Activated T-cell treated with anti-CD3 and anti-CD28 coated beads for 4 hours (primary cell): ENCODE results near the gene SNX3.

ENCODE experiments used
- DNase-seq: peaks from one replicate; pipeline ENCODE4 v3.0.0-alpha.2; 2020

The SNX3 gene

DNA sequence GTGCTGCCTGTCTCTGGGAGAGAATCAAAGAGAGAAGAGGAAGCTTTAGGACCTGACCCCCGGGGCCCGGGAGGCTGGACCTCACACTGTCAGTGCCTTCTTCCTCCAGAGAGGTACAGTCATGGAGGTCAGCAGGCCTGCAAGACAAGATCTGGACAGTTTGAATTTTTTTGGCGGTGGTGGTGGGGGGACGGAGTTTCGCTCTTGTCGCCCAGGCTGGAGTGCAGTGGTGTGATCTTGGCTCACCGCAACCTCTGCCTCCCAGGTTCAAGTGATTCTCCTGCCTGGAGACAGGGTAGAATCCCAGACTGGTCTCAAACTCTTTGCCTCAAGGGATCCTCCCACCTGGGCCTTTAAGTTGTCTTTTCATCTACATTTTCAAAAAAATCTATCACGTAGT, 60.7 kb downstream of the SNX3 start:
- no peak for DNase-seq

DNA sequence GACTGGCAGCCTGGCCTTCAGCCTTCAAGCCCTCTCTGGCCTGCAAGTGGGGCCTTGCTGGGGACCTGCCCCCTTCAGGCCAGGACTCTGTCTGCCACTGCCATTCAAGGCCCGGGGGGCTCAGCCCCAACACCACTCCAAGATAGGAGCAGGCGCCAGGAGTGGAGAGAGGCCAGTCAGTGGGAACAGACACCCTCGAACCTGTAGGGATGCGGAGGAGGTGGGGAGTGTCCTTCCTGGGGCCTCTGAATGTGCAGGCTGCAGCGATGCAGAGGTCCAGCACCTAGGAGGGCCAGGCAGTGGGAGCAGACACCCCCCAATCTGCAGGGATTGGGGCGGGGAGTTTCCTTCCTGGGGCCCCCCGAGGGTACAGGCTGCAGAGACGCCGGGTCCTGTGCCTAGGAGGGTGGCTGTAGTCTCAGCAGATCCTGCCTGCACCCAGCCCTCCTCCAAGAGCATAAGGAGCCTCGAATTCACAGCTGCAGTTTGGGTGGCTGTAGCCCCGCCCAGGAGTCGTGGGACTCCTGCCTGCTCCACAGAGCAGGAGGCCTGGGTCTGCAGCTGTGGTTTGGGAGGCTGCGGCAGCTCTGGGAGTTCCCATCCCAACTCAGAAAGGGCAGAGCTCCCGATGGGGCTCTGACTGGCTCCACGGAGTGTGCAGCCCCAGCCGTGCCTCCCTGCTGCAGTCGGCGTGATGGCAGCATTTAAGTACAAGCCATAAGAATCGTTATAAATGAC, 61.9 kb downstream of the SNX3 start:
- DNase-seq = no peak

DNA sequence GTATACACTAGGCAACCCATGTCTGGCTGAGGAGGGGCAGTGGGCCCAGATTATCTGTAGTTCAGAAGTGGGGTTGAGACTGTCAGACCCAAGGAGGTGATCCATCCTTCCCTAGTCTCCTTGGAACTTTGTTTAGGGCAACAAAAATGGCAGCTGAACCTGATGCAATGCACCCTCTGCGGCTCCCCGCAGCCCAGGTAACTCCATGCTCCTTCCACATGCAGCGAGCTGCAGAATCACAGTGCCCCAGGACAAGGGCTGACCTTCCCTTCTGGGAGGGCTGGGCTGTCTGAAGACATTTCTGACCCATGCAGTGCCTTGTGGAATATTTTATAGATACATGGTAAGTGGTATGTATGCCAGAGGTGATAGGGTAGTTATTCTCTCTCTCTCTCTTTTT, 65.6 kb downstream of the SNX3 start:
- DNase-seq = no peak

DNA sequence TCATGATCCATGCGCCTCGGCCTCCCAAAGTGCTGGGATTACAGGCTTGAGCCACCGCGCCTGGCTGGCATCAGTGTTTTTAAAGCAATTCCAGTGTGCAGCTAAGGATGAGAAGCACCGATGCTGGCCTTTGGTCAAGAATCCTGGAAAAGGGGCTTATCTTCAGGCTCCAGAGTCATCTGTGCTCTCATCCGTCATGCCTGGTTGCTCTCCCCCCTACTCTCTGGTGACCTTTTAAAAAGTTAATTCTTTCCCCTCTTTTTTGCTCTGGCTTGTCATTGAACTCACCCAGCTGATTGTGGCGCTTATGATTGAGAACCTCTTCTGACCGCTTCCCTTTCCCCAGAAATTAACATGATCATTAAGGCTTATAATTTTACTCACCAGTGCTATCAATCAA, 66.3 kb downstream of the SNX3 start:
- DNase-seq = no peak

DNA sequence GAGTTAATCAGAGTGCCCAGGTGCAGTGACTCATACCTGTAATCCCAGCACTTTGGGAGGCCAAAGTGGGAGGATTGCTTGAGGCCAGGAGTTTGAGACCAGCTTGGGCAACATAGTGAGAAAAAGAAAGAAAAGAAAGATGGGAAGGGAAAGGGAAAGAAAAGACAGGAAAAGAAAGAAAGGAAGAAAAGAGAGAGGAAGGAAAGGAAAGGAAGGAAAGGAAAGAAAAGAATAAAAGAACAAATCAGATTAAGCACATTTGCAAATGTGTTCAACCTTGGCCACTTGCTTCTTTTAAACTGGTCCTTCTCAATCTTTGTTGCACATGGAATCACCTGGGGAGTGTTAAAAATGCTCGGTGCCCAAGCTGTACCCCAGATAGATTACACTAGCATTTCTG, 67.0 kb downstream of the SNX3 start:
- DNase-seq = no peak

DNA sequence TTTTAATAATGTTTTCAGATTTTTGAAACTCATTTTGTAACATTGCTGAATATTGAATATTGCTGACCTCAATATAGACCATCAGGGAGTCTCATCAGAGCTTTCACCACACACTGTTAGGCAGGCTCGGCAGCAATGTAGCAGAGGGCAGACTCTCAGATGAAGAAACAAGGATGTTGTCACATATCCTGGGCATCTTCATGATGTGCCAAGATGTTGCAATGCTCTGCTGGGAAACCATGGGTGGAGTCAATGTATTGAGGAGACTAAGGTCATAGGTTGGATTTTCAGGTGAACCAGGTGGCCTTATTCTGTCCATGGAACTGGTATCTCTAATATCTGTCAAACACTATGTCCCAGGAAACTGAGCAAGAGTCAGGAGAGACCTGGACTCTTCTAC, 67.7 kb downstream of the SNX3 start:
- DNase-seq = no peak

DNA sequence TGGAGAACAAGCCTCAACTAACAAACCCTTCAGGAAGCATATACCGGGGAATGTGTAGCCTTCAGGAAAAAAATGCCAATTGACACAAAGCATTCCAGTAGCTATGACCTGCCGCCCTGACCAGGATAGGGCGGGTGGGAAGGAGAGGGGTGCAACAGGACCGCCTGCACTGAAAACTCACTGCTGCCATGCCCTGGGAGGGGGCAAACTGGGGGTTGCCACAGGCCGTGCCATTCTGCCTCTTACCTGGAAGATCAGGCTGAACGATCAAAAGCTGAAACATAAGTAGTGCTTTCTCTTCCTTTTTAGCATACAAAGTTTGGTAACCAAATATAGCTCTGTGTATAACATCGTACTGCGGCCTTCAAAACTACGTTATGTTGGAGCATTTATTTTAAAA, 73.3 kb downstream of the SNX3 start:
- DNase-seq = no peak

DNA sequence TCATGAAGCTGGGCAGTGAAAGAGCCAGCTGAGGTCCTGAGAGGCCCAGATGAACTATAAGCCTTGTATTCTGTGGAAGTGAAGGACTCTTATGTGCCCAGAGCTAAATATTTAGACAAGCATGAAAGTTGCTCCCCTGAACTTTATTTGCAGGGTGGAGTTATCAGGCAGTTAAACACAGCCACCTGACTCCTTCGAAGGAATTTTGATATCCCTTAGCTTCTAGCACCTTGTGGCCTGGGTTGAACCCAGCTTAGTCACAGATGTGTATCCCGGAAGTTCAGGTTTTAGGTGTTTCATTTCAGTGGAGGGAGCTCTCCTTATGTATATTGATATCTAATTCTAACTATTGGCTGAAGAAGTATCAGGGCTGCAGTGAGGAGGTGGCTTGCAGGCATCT, 74.6 kb downstream of the SNX3 start:
- no peak for DNase-seq

DNA sequence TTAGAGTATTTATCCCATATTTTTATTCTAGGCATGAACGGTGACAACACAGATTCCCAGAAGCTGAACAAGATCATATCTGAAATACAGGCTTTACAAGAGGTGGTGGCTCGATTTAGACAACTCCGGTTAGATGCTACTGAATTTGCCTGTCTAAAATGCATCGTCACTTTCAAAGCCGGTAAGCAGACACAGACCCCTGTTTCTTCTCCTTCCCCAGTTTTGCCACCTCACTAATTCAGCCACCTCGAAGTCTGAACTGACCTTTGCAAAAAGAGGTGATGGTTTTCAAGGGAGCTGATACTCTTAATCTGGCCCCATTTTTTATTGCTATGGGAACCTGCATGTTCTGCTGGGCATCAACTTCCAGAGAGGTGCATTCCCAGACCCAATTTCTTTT, 80.1 kb downstream of the SNX3 start:
- no peak for DNase-seq

DNA sequence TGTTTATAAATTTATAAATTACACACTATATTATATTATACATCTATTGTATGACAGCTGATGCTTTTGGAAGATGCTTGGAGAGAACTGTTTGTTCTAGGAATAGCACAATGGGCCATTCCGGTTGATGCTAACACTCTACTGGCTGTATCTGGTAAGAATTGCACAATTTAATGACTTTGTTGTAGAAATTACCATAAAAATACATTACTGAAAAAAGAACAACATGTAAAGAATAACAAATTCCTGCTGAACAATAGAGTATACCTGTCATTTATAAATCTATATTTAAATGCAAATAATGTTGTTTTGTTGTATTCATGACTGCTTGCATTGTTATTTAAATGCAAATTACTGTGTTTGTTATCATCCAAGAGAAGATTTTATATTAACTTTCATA, 80.6 kb downstream of the SNX3 start:
- no peak for DNase-seq

DNA sequence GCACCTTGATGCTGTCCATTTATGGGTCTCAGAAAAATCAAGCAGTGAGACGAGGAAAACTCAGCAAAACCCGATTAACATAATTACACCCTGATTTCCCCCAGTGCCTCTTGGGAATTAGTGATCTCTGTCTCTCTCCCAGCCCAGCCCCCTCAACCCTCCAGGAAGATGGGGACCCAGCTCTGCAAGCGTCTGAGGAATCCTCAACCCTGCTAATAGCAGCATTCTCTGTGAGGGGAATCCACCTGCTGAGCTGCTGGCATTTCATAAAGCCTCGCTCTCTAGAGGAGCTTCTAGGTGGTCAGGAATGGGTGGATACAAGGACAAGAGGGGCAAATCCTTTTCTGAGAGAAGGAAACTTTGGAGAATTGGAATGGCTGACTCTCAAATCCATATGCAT, 81.1 kb downstream of the SNX3 start:
- no peak for DNase-seq

DNA sequence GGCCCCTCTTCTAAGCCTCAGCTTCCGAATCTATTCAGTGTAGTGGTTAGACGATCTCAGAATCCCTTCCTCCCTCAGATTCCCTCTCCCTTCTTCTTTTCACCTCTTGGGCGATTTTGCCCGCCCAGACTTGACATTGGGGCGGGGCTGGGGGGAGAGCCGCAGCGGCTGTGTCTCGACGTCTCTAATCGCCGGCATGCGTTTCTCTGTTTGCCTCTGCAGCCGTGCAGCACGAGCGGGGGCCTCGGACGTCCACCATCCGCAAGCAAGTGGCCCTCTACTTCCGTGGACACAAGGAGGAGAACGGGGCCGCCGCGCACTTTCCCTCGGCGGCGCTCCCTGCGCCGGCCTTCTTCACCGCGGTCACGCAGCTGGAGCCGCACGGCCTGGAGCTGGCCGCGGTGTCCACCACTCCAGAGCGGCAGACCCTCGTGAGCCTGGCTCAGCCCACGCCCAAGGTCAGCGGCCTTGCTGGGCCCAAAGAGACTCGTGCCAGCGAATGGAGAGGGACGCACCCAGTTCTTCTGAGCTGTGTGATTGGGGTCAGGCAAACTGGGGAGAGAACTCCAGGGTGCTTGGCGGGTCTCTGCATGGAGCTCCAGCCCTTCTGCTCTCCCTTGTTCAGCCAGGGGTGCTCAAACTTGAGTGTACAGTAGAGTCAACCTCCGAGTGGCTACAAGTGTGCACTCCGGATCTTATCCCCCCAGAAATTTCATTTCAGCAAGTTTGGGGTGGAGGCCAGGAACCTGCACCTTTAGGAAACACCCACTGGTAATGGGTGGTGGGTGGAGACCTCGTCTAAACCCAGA, 84.4 kb downstream of the SNX3 start:
- no peak for DNase-seq

DNA sequence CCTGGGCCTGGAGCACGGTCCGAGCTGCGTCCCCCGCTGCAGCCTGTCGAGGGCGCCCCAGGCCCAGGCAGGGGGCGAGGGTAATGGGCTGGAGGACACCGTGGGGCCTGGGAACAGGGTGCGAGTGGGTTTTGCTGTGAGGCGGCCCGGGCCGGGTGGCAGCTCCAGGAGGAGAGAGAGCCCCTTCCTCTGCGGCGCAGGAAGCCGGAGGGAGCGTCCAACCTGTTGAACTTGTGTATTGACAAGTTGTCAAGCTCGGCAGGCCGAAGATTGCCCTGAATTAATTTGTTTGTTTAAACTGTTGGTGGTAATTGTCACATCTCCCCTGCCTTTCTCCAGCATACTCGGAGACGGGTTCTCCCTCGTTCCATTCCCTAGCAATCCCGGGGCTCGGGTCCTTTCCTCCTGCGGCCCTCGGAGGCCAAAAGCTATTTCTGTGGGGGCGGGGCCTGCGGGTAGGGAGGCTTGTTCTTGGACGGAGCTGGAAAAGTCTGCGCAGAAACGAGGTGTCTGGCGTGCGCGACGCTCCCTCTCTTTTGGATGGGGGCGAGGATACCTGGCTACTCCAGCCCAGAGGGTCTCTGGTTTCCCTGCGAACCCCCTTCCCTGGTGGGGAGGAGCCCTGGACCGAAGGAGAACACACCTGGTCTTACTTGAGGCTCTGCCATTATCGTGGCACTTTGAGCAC, 85.1 kb downstream of the SNX3 start:
- DNase-seq = no peak

DNA sequence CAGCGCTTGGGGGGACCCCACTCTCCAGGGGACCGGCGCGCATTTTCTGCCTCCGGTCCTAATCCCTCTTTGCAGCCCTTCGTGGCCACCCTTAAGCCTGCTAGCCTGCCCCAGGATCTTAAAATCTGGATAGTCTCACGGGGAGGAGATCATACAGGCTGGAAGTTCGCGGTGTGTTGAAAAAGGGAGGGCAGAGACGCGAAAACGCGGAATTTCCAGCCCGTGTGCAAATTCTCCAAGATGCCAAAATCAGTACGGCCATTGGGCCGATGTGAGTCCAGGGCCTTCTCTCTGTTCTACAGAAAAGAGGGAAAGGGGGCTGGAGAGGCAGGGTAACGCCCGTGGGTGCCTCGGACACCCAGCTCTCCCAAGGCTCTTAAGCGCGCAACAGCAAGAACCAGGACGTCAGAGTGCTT, 85.7 kb downstream of the SNX3 start:
- no peak for DNase-seq

DNA sequence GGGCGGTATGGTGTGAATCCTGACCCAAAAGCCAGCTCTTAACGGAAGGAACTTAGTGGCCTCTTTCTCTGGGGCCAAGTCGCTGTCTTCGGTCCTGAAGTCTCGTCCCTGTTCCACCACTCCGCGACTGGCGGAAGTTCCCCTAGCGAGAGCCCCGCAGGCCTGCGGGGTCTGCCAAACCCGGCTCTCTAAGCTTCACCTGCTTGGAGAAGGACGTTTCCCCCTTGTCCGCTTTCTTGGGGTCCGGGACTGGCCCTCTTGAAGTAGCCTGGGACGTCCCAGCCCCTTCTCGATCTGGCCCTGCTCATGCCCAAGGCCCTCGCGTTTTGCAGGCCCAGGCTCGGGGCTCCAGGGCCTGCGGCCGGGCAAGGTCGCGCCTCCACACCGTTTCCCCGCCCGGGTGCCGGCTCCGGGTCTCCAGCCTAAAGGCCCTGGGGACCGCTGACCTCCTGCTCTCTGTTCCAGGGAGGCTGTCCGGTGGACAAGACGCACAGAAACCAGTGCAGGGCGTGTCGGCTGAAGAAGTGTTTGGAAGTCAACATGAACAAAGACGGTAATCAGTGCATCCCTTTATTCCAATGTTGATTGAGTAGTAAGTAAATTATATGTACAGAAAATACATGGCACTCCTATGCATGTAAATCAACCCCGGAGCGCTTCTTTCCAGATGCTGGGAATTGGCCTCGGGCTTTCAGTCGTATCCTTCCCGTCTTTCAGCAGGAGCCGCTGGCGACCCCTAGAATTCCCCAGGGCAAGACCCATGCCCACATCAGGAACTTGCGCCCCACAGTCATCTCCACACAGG, 86.3 kb downstream of the SNX3 start:
- no peak for DNase-seq

DNA sequence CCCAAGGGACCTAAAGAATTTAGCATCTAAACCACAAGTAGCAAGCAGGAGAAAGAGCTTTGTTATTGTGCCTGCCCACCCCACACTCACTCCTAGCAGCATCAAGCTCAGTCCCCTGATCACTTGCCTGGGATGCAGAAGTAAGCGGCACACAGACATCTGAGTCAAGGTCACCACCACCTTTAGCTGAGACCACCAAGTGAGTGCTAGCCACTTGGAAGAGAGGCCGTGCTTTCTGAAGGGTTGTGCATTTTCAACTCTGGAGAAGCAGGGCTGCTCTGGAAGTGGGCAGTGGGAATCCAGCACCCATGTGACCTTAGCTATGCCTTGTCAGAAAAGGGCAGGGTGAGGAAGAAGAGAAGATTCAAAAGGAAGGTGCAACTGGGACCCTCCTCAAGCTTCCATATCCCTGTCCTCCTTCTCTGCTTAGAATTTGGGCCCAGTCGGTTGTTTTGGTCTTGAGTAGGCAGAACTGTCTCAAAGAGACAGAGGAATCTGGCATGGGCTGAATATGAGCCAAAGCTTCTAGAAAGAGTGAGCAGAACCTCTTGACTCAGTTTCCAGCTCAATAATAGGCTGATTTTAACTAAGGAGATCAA, 88.8 kb downstream of the SNX3 start:
- DNase-seq = no peak

DNA sequence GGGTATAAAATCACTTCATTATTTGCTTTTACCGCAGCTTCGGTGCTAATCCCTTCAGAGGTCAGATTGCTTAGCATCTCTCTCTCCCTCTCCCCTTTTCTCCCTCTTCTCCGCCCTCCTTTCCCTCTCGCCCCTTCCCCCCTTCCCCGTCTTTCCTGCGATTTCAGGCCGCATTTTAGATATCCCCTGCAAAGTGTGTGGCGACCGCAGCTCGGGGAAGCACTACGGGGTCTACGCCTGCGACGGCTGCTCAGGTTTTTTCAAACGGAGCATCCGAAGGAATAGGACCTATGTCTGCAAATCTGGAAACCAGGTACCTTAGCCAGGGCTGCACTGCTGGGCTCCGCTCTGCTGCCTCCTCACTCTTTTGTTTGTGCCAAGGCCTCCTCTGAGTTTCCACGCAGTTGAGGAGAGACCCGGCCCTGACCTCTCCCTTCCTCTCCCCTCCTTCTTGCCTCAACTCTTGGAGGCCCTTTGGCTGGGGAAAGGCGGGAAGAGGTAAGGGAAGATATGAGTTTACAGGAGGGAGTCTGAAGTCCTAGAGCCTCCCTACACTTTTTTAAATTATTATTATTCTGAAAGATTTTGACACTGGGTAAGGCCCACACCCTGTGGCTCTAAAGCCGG, 89.4 kb downstream of the SNX3 start:
- no peak for DNase-seq

DNA sequence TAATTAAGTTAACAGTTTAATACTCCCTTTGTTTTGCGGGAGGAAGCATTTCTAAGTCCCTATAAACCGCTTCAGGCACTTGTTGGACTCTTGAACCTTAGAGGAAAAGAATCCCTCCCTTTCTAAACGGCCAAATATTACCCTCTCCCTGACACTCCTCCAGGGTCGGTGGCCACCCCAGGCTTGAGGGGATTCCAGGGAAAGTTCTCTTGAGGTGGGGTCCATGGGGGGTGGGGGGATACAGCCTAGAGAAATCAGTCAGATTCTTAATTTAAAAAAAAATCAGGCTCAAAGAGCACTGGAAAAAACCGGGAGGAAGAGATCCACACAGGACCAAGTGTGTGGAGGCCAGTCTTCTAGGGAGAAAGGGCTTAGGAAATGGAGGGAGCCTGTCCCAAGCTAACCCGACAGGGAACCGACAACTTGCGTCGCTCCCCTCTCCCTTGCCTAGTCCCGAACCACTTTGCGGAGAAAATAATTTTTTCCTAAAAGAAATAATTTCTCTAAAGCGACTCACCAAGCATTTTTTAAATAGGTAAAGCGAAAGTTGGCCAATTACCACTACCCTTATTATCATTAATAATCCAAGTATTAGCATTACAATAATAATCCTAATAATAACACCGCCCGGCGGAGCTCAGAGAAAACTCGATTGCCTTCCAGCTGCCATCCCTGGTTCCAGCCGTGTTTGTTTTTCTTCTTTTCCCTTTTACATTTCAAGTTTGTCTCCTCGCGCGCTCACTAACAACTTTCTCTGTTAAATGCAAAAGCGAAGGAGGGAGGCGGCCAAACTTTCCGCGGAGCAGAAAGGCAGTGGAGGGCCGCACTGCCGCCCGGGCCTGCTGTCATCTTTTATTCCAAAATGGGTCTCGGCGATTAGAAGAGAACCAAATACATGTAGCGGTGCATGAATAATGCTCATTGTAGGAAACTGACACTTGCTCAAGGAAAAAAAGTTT, 90.2 kb downstream of the SNX3 start:
- DNase-seq = no peak

DNA sequence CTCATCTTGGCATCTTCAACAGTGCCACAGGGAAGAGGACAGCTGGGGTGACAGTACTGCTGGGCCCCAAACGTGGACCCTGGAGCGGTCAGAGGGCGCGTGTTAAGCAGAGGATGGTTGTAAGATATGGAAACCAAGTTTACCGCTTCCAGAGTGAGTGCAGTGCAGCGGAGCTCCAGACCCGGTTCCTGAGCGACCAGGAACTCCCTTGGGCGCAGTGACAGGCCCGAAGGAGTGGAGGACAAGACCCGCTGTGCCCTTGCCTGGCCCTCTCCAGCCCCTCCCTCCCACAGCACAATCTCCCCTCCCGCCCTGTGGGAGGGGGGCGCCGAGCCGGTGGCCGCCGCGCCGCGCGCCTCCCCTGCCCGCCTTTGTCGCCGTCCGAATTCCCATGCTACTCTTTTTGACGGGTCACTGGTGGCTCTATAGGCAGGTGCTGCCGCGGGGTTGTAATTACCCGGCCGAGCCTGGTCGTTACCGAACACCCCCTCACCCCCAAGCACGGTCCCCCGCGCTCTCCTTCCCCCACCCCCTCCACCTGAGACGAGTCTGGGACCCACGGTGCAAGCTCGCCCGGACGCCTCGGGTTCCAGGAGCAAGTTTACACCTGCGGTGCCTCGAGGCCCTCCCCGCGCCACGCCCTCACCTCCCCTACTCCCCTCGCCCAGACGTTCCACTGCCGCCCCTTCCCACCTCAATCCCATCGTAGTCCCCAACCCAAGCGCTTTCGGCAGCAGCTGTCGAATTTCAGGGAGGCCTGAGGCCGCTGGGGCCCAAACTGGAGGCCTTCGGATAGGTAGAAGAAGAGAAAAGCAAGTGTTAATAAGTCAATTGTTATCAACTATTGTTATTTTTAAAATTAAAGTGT, 91.1 kb downstream of the SNX3 start:
- DNase-seq = no peak
